Progenitor cell of endocrine pancreas (in vitro differentiated cells): ENCODE measurements around the gene HIVEP3. TPM values are rescaled to one million over a fixed set of nuclear protein-coding genes. Genes with fewer than 3 reads are reported as not detected.

Source experiments
- DNase-seq: peaks from one replicate; pipeline ENCODE4 v3.0.0; 2021; ENCODE audit warnings: low spot score; ENCODE audit not compliant: unreplicated experiment
- H3K27ac Mint-ChIP-seq: 2 replicates; pipeline ENCODE4 v1.8.0; 2021; ENCODE audit warnings: mild to moderate bottlenecking, moderate library complexity, mixed read lengths
- H3K27me3 Mint-ChIP-seq: 2 replicates; pipeline ENCODE4 v1.8.0; 2021; ENCODE audit warnings: mixed read lengths
- H3K36me3 Mint-ChIP-seq: 2 replicates; pipeline ENCODE4 v1.8.0; 2022; ENCODE audit warnings: mixed read lengths; ENCODE audit not compliant: insufficient read depth
- H3K4me1 Mint-ChIP-seq: 2 replicates; pipeline ENCODE4 v1.8.0; 2021; ENCODE audit warnings: low read depth, mixed read lengths
- H3K4me3 Mint-ChIP-seq: 2 replicates; pipeline ENCODE4 v1.8.0; 2021; ENCODE audit warnings: low read depth, mild to moderate bottlenecking, moderate library complexity, mixed read lengths
- H3K9me3 Mint-ChIP-seq: 2 replicates; pipeline ENCODE4 v1.8.0; 2021; ENCODE audit warnings: low read depth, mixed read lengths
- CTCF ChIP-seq: fragments of 200-600 bp; sonication (generic); IDR thresholded peaks from one replicate; pipeline ENCODE4 v1.5.0; 2021; ENCODE audit warnings: antibody characterized with exemption, mild to moderate bottlenecking; ENCODE audit not compliant: unreplicated experiment
- total RNA-seq: library from RNA; stranded (reverse); gene quantifications from 2 replicates; pipeline ENCODE4 v1.2.1, GENCODE V29; 2021

The HIVEP3 gene
- total RNA-seq, 1 donor from 2014 or later = 1.1 TPM

- Mint-ChIP-seq H3K36me3 (no peaks in the 10 kb centered on the region), H3K27ac (no peak overlapping the region), H3K27me3 (peaks cover 10% of the 10 kb centered on the region), H3K4me1 (peaks cover 4% of the 10 kb centered on the region), H3K9me3 (no peaks in the 10 kb centered on the region), H3K4me3 (no peak overlapping the region)
- peak; percentile 4 for DNase-seq
- TF ChIP-seq CTCF = no peak
These were observed 300.5 kb downstream of the HIVEP3 start for GRCh38 chr1:41618066-41618825.

- no peak for TF ChIP-seq CTCF
- H3K36me3 Mint-ChIP-seq = no peaks in the 10 kb centered on the region
- peak; percentile 2 for DNase-seq
- no peak overlapping the region for H3K27ac Mint-ChIP-seq
- H3K27me3 Mint-ChIP-seq = peaks cover 6% of the 10 kb centered on the region
- H3K9me3 Mint-ChIP-seq = no peaks in the 10 kb centered on the region
- H3K4me3 Mint-ChIP-seq = no peak overlapping the region
- H3K4me1 Mint-ChIP-seq = no peaks in the 10 kb centered on the region
These were observed 301.4 kb downstream of the HIVEP3 start for GRCh38 chr1:41617336-41617735.

- no peak for DNase-seq
- Mint-ChIP-seq H3K36me3 (no peaks in the 10 kb centered on the region), H3K4me1 (no peaks in the 10 kb centered on the region), H3K27me3 (peaks cover 10% of the 10 kb centered on the region), H3K4me3 (no peak overlapping the region), H3K9me3 (no peaks in the 10 kb centered on the region), H3K27ac (no peak overlapping the region)
- TF ChIP-seq CTCF = no peak
These were observed 302.2 kb downstream of the HIVEP3 start for GRCh38 chr1:41616563-41616962.

- H3K9me3 Mint-ChIP-seq = no peaks in the 10 kb centered on the region
- no peaks in the 10 kb centered on the region for H3K4me1 Mint-ChIP-seq
- TF ChIP-seq CTCF = no peak
- no peak overlapping the region for H3K27ac Mint-ChIP-seq
- H3K27me3 Mint-ChIP-seq = peaks cover 10% of the 10 kb centered on the region
- H3K36me3 Mint-ChIP-seq = no peaks in the 10 kb centered on the region
- H3K4me3 Mint-ChIP-seq = no peak overlapping the region
- no peak for DNase-seq
These were observed 302.7 kb downstream of the HIVEP3 start for GRCh38 chr1:41615981-41616380.

- Mint-ChIP-seq H3K4me1 (no peaks in the 10 kb centered on the region), H3K9me3 (no peaks in the 10 kb centered on the region), H3K27ac (no peak overlapping the region), H3K4me3 (no peak overlapping the region), H3K36me3 (no peaks in the 10 kb centered on the region), H3K27me3 (peaks cover 5% of the 10 kb centered on the region)
- DNase-seq = no peak
- TF ChIP-seq CTCF = no peak
These were observed 303.4 kb downstream of the HIVEP3 start for GRCh38 chr1:41615316-41615715.
